CD4-positive, alpha-beta T cell treated with Interleukin-15 for 4 hours (primary cell): Measurements from ENCODE around the gene TUBGCP2.

Experiments used
- DNase-seq: peaks from one replicate; pipeline ENCODE4 v3.0.0-alpha.2; 2020; ENCODE audit warnings: low spot score

TUBGCP2 gene

GRCh38 chr10:133302230-133302629 lies 6.4 kb downstream of the TUBGCP2 start:
- no peak for DNase-seq

DNA sequence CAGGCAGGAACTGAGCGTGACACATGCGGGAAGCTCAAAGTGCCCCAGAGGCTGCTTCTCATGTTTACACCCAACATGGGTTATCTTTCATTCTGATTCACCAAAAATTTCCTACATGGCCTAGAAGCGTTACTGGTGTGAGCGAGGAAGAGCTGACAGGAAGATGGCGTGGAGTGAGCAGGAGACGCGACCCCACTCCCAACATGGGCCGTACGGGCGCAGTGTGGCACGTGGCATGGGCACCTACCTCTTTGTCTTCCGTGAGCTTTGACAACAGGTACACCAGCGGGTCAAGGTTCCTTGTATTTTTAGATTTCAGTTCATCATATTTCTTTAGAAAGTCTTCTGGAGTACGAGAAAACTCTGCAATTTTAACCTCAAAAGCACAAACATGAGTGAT lies 8.9 kb downstream of the TUBGCP2 start:
- DNase-seq, result no peak

GRCh38 chr10:133299224-133299623 lies 9.4 kb downstream of the TUBGCP2 start:
- DNase-seq, result no peak

DNA sequence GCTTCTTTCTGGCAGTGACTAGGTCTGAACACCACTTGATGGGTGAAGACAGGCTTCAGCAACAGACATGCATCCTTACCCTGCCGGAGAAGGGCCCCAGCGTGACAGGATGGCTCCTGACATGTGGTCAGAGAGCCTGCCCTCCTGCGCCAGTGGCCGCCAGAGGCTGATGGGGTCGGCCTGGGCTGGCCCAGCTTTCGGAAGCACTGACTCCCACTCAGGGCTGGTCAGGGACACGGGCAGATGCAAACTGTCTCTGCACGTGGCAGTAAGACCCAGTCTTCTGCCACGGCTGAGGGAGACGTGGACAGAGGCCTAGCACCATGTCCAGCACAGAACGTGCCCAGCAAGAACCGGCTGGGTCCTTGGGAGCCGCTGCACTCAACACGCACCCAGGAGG lies 10.2 kb downstream of the TUBGCP2 start:
- no peak for DNase-seq

DNA sequence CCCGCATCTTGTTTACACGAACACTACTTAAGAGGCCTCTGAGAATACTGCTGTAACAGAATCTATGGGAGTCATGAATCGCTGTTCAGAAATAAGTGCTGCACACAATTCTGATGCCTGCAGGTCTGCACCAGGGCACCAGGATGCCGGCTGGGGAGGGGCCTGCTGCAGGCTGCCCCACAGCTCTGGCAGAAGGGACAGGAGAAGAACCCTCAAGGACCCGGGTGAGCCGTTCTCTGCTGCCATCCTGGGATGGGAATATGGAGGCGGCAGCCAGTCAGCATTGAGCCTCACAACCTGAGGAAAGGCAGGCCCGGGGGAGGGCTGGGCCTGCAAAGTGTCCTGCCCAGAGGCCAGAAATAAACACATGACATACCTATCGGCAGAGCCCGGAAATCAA lies 11.2 kb downstream of the TUBGCP2 start:
- no peak for DNase-seq

DNA sequence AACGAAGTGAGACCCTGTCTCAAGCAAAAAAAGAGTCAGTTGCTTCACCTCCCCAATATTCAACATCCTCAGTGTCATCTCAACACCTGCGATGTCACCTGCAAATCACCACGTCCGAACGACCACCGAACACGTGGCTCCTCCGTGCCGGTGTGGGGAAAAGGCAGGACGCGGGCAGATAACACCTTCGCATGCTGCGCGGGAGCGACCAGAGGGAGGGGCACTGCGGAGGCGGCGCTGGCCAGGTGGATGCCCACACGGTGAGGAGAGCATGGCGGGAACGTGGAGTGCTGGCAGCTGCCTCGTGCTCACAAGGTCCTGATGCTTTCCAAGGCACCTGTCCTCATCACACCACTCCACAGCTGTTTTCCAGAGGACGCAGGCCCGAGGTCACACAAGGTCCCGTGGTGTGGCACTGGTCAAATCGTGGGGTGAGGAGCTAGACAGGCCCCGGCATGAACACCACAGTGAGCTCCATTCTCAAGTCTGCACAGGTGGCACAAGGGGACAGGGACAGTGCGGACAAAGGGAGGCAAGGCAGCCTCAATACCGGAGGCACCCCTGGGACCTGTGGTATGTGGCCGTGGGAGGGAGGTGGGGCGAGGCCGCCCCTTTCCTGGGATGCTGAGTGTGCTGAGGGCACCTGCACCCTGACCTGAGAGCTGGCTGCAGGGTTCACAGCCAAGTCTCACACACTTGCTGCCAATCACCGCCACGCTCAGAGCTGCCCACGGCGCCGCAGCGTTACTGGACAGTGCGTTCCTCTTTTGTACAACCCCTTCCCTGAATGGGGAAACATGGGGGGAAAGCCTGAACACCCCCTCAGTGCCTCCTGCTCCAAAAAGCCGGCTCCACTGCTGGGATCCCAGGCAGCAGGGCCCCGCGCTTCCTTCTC lies 13.0 kb downstream of the TUBGCP2 start:
- DNase-seq, result no peak

- DNase-seq, result no peak
Observed at GRCh38 chr10:133294189-133294588, 14.5 kb downstream of the TUBGCP2 start.

GRCh38 chr10:133293810-133294119 lies 14.9 kb downstream of the TUBGCP2 start:
- DNase-seq, result no peak

GRCh38 chr10:133292919-133293809 lies 15.5 kb downstream of the TUBGCP2 start:
- DNase-seq, result peak; percentile 27

- DNase-seq, result no peak
Observed at GRCh38 chr10:133289761-133290160, 18.9 kb downstream of the TUBGCP2 start.

DNA sequence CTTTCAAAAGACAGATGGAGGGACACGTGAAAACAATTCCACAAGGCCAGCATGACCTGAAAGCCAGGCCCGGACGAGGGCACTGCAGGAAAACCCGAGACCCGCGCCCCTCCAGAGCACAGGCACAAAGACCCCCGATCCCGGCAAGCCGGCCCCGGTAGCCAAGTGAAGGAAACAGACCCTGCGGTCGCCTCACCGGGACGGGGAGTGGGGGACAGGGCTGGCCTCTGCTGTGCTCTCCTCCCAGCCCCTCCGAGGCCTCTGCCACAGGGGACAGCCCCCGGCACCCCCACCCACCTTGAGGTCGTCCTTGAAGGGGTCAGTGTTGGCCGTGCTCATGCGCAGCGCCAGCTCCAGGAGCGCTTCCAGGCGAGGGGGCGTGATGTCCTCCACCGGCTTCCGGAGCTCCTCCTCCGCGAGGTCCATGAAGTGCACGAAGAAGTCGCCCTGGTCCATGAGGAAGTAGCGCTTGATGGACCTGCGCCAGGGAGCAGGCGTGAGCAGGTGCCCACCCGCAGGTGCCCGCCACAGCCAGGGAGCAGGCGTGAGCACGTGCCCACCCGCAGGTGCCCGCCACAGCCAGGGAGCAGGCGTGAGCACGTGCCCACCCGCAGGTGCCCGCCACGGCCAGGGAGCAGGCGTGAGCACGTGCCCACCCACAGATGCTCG lies 20.7 kb downstream of the TUBGCP2 start:
- no peak for DNase-seq

- no peak for DNase-seq
Observed at GRCh38 chr10:133286366-133286765, 22.3 kb downstream of the TUBGCP2 start.

DNA sequence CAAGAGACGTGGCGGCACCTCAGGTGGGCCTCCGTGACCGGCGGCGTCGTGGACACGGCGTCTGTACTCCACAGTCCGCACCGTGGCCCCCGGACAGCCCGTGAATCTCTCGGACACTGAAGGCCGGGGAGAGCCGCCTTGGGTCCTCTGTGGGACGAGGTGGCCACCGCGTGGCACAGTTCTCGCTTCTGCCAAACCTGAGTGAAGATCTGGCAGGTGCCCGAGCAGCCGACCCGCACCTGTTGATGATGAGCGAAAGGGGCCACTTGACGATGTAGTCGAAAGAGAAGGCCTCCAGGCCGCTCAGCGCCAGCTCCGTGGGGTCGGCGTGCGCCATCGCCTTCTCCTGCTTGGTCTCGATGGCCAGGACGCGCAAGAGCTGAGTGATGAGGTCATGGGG lies 23.5 kb downstream of the TUBGCP2 start:
- DNase-seq, result no peak

DNA sequence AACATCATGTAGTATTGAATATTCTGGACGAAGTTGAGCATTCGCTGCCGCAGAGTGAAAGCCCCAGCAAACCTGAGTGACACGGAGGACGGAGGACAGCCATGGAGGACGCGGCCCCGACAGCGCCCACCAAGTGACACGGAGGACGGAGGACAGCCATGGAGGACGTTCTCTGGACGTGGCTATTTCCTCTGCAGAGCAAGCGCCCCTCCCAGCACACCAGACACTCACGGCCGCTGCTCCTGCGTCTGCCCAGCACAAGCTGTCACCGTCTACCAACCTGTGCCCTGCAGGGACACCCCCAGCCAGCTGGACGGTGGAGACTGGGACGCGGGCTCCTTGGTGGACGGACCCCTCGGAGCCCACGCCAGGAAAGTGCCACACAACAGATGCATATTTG lies 24.7 kb downstream of the TUBGCP2 start:
- DNase-seq, result no peak

DNA sequence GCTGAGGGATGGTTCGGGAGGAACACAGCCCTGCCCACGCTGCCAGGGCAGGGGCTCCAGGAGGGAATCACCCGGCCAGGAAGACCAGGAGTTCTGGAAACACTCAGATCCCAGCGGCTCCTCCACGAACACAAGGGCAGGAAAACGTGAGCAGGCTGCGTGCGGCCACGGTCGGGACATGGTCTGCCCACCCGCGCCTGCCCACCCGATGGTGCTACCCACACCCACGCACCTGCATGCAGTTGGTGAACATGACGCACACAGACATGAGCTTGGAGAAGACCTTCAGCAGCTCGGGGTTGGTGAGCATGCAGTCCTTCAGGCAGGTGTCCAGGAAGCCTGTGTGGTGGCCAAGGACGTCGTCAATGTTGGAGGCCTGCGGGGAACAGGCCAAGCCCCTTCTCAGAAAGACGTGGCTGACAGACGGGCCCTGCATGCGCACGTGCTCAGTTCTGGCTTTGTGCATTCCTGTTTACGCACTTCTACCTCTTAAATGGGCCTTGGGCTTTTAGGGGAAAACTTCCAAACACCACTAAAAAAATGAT lies 25.8 kb downstream of the TUBGCP2 start:
- DNase-seq, result no peak

GRCh38 chr10:133281628-133282372 lies 26.9 kb downstream of the TUBGCP2 start:
- no peak for DNase-seq

GRCh38 chr10:133281084-133281483 lies 27.6 kb downstream of the TUBGCP2 start:
- no peak for DNase-seq

DNA sequence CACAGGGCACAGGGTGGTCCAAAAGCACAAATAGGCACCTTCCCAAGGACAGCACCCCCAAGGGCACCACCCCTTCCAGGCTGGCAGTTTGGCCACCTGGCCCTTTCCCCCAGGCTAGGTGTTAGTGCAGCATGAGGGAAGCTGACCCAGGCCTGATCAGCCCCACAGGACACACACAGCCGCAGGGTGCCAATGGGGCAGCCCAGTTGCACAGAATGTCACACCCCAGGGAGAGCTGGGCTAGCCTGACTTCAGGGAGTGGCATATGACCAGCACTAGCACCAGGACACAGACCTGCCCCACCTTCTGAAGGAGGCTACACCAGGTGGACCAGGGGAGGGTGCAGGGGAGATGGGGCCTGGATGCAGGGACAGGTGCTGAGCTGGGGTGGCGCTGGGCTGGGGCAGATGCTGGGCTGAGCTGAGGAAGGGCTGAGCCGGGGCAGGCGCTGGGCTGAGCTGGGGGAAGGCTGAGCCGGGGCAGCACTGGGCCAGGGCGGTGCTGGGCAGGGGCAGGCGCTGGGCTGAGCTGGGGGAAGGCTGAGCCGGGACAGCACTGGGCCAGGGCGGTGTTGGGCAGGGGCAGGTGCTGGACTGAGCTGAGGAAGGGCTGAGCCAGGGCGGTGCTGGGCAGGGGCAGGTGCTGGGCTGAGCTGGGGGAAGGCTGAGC lies 28.1 kb downstream of the TUBGCP2 start:
- DNase-seq, result no peak

- DNase-seq, result no peak
Observed at GRCh38 chr10:133279326-133280226, 29.1 kb downstream of the TUBGCP2 start.
